Measurements from ENCODE around the gene TTLL9.
"Not testable (repeated sequence)": the region's sequence is repeated elsewhere in the genome, so short reads cannot be mapped to it uniquely, and the experiment has no call there.

Gene TTLL9, protein sequence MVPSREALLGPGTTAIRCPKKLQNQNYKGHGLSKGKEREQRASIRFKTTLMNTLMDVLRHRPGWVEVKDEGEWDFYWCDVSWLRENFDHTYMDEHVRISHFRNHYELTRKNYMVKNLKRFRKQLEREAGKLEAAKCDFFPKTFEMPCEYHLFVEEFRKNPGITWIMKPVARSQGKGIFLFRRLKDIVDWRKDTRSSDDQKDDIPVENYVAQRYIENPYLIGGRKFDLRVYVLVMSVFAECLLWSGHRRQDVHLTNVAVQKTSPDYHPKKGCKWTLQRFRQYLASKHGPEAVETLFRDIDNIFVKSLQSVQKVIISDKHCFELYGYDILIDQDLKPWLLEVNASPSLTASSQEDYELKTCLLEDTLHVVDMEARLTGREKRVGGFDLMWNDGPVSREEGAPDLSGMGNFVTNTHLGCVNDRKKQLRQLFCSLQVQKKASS

DNA sequence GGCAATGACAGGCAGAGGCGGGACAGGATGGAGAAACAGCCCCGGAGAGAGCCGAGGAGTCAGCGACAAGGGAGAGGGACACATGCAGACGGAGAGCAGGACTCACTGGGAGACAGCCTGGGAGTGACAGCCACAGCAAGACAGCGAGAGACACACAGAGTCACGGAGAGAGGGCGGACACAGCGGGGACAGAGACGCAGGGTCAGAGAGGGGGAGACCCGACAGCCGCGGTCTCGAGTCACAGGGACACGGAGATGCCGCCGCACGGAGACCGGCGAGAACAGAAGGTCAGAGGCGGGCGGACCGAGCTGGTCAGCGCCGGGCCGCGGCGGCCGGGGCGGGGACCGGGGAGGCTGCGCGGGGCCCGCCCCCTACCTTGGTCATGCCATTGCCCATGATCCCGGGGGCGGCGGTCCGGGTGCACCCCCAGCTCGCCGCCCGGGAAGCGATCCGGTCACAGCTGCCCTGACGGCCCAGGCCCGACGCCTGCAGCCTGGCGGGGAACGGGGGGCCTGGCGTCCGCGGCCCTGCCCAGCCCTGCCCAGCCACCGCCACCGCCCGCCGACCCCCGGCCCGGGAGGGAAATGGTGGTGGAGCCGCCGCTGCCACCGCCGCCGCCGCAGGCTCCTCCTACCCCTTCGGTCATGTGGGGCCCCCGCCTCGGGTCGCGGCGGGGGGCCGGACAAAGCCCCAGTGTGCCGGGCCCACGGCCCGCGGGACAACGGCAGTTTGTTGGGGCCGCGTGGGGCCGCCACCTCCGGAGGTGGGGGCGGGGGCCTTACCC is at the start of gene TTLL9, which contains the start of gene DUSP15:
Gene TTLL9, plus strand, starts transcription at position 693 of the 784 bp plus-strand sequence. CDS start 493 bp downstream, outside the sequence.
Gene DUSP15, minus strand, starts transcription at position 586 of the 784 bp plus-strand sequence. Its CDS starts 190 bp downstream, at position 396.
- no peak for DNase-seq (ENCODE audit: low spot score)

DNA sequence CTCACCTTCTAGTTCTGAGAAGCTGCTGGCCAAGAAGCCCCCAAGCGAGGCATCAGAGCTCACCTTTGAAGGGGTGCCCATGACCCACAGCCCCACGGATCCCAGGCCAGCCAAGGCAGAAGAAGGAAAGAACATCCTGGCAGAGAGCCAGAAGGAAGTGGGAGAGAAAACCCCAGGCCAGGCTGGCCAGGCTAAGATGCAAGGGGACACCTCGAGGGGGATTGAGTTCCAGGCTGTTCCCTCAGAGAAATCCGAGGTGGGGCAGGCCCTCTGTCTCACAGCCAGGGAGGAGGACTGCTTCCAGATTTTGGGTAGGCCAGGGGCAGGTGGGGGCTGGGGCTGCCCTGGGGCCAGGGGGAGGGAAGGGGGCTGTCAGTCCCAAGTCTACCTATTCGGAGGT is 49.0 kb upstream of the TTLL9 start:
- DNase-seq (ENCODE audit: low spot score) = no peak

DNA sequence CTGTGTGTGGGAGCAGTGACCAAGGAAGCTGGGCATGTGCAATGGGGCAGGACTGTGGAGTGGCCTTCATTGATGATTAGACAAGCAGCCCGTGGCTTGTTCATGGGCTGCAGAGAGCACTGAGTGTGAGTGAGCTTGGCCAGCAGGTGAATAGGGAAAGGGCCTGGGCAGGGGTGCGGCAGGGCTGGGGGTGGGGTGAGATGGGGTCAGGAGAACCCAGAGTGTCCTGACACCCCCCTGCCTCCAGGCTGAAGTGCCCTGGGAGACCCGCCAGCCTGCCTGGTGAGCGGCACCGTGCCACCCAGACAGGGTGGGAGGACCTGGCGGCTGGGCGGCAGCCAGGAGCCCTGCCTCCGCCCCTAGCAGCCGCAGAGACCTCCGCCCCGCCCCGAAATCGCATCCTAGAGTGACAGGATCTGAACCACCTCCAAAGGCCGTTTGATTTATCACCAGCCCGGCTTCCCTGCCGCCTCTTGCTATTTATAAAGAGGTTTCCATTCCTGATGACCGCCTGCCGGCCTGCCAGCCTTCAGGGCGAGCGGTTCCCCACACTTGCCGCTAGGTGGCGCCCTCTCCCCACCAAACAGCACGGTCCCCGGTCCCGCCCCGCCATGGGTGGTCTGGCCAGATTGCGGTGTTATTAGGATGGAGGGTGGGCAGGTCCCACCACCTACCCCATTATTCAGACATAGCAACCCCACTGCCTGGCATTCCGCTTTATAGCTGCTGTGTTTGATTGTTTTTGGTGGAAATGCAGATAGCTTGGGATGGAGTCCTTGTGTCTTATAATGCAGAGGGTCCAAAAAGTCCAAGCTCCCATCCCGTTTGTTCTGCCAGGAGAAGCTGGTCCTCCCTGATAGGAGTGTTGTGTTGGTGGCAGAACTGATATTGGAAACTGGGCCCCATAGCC is 47.8 kb upstream of the TTLL9 start:
- DNase-seq (ENCODE audit: low spot score) = peak; percentile 82

DNA sequence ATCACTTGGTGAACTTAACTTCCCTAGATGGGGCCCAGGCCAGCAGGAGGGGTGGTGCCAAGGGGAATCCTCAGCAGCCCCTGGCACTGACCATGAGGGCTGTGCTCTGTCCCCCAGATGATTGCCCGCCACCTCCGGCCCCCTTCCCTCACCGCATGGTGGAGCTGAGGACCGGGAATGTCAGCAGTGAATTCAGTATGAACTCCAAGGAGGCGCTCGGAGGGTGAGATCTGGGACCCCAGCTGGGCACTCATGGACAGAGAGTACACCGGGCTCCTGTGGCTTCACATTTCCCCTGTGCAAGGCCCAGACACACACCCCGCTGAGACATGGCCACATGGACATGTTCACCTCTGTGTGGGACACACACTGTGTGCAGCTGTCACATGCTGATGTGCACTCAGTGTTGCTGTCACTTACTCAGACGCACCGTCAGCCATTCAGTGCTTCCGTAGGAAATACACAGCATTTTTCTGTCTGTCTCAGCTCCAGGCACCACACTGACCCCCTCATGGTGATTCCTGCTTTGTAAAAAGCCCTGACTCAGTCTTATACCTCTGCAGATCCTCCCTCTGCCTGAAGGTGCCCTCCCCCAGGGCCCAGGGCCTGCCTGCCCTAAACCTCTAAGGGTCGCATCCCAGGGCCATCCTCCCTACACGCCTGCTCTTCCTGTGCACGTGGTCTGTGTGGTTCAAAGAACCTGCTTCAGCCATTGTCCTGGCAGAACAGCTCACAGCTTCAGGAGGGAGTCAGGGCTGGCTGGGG is 46.9 kb upstream of the TTLL9 start:
- DNase-seq (ENCODE audit: low spot score) = peak; percentile 39

DNA sequence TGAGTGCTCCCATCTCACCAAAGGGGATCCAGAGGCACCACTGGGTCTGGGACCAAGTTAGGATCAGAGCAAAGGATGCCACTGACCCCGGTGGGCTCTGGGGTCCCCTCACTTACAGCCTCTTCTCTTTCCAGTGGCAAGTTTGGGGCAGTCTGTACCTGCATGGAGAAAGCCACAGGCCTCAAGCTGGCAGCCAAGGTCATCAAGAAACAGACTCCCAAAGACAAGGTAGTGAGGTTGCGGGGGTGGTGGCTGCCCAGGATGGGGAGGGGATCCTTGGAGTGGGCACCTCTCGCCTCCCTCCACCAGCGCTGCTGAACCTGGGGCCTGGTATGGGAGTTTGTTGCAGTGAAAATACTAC is 46.3 kb upstream of the TTLL9 start:
- DNase-seq (ENCODE audit: low spot score) = no peak

DNA sequence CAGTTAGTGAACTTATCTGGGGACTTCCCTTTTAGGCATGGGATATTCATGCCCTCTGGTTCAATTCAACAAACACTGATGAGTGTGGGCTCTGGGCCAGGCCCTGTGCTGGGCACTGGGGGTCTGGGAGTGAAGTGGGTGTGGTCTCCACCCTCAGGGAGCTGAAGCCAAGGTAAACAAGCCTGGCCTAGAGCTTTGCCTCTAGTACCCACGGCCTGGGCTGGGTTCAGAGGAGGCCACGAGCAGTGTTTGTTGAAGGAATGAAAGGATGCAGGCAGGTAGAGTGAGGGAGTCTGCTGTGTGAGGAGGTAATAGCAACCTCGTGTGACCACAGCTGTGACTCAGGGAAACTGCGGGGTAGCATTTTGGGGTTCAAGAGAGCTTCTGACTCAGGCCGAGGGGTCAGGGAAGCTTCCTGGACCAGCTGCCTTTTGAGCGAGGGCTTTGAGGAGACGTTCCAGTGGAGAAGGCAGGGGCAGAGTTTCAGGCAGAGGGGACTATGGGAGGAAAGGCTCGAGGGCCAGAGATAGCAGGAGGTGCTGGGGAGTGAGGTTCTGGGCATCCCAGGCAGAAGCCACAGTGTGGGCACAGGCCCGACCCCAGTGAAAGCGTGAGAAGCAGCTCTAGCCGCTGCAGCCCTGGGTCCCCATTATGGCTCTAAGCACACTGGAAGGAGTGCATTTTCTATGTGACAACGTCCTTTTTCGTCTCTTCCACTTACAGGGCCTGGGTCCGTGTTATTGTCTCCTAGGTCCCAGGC is 45.7 kb upstream of the TTLL9 start:
- DNase-seq (ENCODE audit: low spot score) = no peak

DNA sequence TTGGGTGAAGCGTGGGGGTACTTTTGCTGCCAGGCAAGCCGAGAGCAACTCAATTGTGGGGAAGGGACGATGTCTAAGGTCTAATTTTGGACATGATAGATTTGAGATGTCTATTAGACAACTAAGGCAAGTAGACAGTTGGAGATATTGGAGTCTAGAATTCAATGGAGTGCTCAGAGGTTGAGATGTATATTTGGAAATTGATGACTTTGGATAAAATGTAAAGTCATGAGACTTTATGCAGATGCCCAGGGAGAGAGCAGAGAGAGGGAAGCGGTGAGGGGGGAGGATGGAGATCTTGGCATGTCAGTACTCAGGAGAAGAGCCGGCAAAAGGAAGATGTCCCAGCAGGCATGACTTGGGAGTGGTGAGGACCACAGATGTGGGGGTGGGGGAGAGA is 44.4 kb upstream of the TTLL9 start:
- no peak for DNase-seq (ENCODE audit: low spot score)

DNA sequence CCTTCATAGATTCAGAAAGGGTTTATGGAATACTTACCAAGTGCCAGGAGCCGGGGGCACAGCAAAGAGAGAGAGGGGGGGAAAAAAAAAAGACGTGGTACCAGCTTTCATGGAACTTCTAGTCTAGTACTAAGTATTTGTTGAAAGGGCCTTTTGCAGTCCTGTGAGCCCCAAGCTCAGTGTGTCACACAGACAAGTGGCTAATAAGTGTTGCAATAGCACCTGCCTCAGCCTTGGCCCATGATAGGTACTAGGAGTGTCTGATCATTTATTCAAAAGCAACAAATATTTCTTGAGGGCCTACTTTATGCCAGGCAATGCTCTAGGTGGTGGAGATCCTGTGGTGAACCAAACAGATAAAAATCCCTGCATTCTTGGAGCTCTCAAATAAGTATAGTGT is 43.4 kb upstream of the TTLL9 start:
- no peak for DNase-seq (ENCODE audit: low spot score)

DNA sequence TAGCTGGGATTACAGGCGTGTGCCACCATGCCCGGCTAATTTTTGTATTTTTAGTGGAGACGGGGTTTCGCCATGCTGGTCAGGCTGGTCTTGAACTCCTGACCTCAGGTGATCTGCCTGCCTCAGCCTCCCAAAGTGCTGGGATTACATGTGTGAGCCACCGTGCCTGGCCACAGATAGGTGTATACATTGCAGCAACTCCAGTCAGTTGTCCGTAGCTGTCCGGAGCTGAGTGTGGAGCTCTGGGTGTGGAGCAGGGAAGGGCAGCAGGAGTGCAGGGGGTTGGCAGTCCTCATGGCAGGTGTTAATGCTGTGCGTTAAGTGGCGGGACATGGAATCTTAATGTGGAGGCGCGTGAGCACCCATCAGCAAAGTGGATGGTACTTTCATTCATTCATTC is 42.4 kb upstream of the TTLL9 start:
- not testable (repeated sequence) for DNase-seq (ENCODE audit: low spot score)

DNA sequence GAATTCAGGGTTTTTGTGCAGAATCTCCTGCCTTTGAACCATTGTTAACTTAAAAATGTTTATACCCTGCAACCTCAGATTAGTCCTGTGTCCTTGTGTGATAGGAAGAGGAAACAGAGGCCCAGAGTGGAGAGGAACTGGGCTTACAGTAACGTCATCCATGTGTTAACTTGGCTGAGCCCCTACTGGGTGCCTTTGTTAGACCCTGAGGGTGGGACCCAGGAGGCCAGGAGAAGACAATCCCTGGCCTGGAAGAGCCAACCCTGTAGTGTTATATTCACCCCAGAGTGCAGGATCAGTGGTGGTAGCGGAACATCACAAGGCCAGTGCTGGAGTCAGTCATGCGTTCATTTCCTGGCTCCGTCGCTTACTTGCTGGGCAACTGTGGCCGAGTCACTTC is 40.7 kb upstream of the TTLL9 start:
- peak; percentile 41 for DNase-seq (ENCODE audit: low spot score)

DNA sequence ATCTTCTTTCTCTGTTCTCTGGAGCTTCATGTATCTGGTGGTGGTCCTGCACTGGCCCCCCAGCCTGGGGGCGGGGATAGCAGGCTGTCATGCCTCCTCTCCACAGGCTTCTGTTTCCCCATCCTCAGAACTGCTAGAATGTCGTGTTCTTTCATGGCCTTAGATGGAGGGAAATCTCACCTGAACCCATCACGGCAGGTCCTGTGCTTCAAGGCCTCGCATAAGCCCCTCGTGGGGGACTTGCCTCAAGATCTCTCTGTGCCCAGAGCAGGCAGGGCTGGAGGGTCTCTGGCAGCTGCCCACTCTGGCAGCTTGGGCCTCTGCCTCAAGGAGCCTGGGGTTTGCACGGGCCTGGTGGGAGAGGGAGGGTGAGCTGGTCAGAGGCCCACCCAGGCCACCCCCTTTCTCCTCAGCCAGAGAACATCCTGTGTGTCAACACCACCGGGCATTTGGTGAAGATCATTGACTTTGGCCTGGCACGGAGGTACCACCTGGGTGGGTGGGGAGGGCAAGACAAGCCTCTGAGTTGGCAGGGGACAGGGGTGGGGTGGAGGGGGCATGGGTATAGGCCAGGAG is 39.9 kb upstream of the TTLL9 start:
- no peak for DNase-seq (ENCODE audit: low spot score)

DNA sequence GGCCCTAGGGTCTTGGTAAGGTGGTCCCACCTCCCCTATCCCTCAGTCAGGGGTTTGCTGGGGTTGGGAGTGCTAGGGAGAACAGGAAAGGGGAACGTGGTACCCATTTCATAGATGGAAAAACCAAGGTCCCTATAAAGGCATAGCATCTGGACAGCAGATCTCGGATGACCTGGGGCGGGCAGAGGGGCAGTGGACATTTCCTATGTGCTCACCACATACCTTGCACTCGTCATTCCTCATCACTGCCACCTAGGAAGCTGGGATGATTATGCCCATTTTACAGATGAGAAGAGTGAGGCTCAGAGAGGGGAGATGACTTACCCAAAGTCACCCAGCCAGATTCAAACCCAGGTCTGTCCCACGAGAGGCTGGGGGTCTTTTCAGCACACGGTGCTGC is 39.2 kb upstream of the TTLL9 start:
- DNase-seq (ENCODE audit: low spot score) = no peak

DNA sequence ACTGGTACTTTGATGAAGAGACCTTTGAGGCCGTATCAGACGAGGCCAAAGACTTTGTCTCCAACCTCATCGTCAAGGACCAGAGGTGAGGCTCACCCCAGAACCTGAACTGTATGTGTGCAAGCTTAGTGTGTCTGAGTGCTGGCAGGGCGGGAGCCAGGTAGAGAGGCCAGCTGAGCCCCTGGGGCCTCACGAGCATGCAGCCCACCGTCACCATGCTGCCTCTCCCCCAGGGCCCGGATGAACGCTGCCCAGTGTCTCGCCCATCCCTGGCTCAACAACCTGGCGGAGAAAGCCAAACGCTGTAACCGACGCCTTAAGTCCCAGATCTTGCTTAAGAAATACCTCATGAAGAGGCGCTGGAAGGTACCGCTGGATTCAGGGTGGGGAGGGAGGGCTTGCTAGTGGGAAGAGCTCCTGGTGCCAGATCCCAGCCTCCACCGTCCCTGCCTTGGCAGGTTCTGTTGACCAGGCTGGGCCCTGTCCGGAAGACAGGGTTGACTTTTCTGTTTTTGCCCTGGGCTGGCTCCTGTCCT is 38.6 kb upstream of the TTLL9 start:
- no peak for DNase-seq (ENCODE audit: low spot score)

DNA sequence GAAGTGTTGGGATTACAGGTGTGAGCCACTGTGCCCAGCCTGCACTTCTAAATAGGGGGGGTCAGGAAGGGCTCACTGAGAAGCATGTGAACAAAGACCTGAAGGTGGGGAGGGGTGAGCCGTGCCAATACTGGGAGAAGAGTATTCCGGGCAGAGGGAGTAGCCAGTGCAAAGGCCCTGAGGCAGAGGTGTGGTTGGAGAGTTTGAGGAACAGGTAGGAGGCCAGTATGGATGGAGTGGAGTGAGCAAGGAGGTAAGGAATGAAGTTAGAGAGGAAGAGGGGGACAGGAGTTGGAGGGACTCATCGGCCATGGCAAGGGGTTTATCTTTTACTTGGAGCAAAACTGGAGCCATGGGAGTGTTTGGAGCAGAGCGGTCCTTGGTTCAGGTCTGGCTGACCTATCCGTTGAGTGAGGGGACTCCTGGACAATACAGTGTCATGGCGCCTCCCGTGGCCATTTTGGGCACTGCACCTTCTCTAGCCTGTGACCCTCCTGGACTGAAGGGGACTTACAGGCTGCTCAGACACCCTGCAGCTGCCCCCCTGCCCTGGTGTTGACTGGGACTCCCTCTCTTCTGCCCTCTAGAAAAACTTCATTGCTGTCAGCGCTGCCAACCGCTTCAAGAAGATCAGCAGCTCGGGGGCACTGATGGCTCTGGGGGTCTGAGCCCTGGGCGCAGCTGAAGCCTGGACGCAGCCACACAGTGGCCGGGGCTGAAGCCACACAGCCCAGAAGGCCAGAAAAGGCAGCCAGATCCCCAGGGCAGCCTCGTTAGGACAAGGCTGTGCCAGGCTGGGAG is 37.1 kb upstream of the TTLL9 start:
- DNase-seq (ENCODE audit: low spot score) = peak; percentile 52

DNA sequence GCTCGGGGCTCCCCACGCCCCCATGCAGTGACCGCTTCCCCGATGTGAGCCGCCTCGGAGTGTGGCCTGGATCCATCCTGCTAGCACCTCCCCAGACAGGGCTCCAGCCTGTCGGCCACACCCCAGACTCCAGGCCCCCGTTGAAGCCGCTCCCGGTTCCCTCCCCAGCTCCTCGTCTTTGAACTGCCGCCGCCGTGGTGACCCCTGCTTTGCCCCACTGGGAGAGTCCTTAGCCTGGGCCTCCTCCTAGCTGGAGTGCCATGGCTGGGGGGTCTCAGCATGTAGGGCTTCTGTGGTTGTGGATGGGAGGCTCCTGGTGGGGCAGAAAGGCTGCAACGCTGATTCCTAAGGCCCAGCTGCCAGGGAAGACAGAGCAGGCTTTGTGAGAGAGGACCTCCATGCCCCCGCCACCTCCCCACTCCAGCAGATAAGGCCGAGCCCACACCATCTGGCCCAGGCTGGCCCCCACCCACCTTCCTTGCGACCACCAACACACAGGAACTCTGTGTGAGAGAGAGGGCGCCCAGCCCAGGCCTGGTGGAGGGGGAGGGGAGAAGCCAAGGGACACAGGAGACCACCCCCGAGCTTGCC is 36.4 kb upstream of the TTLL9 start:
- no peak for DNase-seq (ENCODE audit: low spot score)

DNA sequence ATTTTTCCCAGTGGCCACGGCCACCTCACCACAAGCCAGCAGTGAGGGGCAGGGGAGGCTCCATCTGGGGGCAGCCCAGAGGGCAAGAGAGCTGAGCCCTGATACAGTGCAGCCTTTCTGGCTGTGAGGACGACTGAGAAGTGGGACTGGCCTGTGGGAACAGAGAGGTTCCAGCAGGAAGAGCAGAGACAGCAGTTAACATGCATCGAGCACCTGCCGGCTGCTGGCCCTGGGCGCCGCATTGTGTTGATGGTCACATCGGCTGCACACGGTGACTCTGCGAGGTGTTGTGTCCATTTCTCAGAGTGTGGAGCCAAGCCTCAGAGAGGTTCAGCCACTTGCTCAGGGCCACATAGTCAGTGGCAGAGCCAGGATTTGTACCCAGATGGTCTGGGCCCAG is 34.9 kb upstream of the TTLL9 start:
- no peak for DNase-seq (ENCODE audit: low spot score)

DNA sequence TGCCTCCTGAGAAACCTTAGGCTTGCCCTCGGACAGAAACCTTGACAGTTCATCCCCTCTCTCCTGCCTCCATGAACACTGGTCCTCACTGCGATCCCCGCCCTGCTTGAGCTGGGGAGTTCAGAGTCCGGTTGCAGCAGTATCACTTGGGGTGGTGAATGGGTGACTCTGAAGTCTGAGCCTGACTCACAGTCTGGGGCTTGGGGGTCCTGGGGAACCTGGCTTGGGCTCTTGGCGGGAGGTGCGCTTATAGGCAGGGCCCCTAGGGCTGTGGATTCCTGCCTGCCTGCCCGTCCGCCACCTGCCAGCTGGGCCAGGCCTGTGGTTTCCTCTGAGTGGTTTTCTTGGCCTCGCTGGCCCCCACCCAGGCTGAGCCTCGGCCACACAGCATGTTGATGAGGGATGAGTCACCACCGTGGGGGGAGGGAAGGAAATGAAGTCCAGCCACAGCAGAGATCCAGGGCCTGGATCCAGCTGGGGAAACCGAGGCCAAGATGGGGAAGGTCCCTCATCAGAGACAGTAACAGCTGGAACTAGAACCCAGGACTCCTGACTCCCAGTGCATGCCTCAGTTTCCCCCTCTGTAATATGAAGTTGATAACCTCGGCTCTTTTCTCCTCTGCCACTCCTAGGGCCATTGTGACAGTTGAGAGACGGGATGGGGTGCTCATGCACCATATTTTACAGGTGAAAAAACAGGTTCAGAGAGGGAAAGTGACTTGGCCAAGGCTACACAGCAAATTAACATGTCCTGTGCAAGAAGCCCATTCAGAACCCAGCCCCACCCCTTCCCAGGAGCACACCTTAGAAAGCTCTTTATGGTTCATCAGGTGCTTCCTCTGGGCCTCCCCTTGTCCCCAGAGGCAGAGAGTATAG is 34.2 kb upstream of the TTLL9 start:
- DNase-seq (ENCODE audit: low spot score) = peak; percentile 94
